Hypothalamus (tissue), 51 donors: ENCODE measurements around the gene RPS21.
A peak's percentile ranks its signal among the peaks of the same experiment; 100 is the strongest.

Source experiments
- DNase-seq, 51 donors: peaks; one replicate each; lab custom pipeline; 2025; lab: John Stamatoyannopoulos, UW

RPS21 gene

GRCh38 chr20:62353289-62354030 is 33.4 kb upstream of the RPS21 start:
- no peak for DNase-seq

- DNase-seq, result no peak
Observed at GRCh38 chr20:62354031-62354808, 32.7 kb upstream of the RPS21 start.

- no peak for DNase-seq
Observed at GRCh38 chr20:62354811-62355341, 32.0 kb upstream of the RPS21 start.

- peak in 18 of 51 donors; percentile 25 to 70 (median 38) for DNase-seq
Observed at GRCh38 chr20:62355516-62355877, 31.4 kb upstream of the RPS21 start.

GRCh38 chr20:62355878-62356588 is 30.9 kb upstream of the RPS21 start:
- no peak for DNase-seq

- DNase-seq, result no peak
Observed at GRCh38 chr20:62356589-62357186, 30.2 kb upstream of the RPS21 start.

- peak in 4 of 51 donors; percentile 27 to 39 (median 33) for DNase-seq
Observed at GRCh38 chr20:62357187-62357667, 29.7 kb upstream of the RPS21 start.

GRCh38 chr20:62357681-62358080 is 29.2 kb upstream of the RPS21 start:
- DNase-seq, result no peak

- DNase-seq, result peak in 2 of 51 donors; percentile 23 to 50
Observed at GRCh38 chr20:62358171-62359042, 28.5 kb upstream of the RPS21 start.

GRCh38 chr20:62359043-62359490 is 27.8 kb upstream of the RPS21 start:
- no peak for DNase-seq

GRCh38 chr20:62359491-62360121 is 27.3 kb upstream of the RPS21 start:
- peak in 2 of 51 donors; percentile 36 to 55 for DNase-seq

- DNase-seq, result peak in 1 of 51 donors; percentile 12
Observed at GRCh38 chr20:62360854-62361798, 25.8 kb upstream of the RPS21 start.

- no peak for DNase-seq
Observed at GRCh38 chr20:62361799-62362589, 24.9 kb upstream of the RPS21 start.

- DNase-seq, result no peak
Observed at GRCh38 chr20:62362590-62362940, 24.3 kb upstream of the RPS21 start.

GRCh38 chr20:62362991-62363919 is 23.6 kb upstream of the RPS21 start:
- DNase-seq, result no peak
